OCI-LY3 (cell line): ENCODE results near the gene CMTR1.

Source experiments
- H2AFZ ChIP-seq: fragments of 200-600, 300-600 bp; shearing (Covaris generic); 2 replicates; pipeline ENCODE4 v1.6.0; 2014; ENCODE audit warnings: antibody characterized with exemption, low read depth, low read length
- H3K27ac ChIP-seq: fragments of 200-600, 300-600 bp; sonication (generic); 2 replicates; pipeline ENCODE4 v1.5.1; 2014; ENCODE audit warnings: mild to moderate bottlenecking, low read length, moderate library complexity, mixed read lengths
- H3K27me3 ChIP-seq: fragments of 200-600, 300-600 bp; sonication (generic); 2 replicates; pipeline ENCODE4 v1.6.1; 2014; ENCODE audit warnings: low read depth, low read length, mixed read lengths
- H3K36me3 ChIP-seq: fragments of 200-600, 300-600 bp; sonication (generic); replicated peaks from 2 replicates; pipeline ENCODE3; 2014; ENCODE audit warnings: low read depth, low read length, mixed read lengths
- H3K4me1 ChIP-seq: fragments of 300-600, 200-600 bp; sonication (generic); 2 replicates; pipeline ENCODE4 v1.6.1; 2014; ENCODE audit warnings: low read length, mixed read lengths
- H3K4me2 ChIP-seq: fragments of 200-600, 300-600 bp; sonication (generic); 2 replicates; pipeline ENCODE4 v1.6.1; 2014; ENCODE audit warnings: low read length, mixed read lengths
- H3K4me3 ChIP-seq: fragments of 300-600, 200-600 bp; sonication (generic); 2 replicates; pipeline ENCODE4 v1.5.1; 2014; ENCODE audit warnings: antibody characterized with exemption, mild to moderate bottlenecking, low read length, moderate library complexity
- H3K79me2 ChIP-seq: fragments of 300-600, 200-600 bp; shearing (Covaris generic); 2 replicates; pipeline ENCODE4 v1.6.1; 2014; ENCODE audit warnings: mild to moderate bottlenecking, low read length, mixed read lengths
- H3K9ac ChIP-seq: fragments of 300-600, 200-600 bp; shearing (Covaris generic); 2 replicates; pipeline ENCODE4 v1.6.0; 2014; ENCODE audit warnings: mild to moderate bottlenecking, low read length, moderate library complexity
- H3K9me3 ChIP-seq: fragments of 200-600, 300-600 bp; shearing (Covaris generic); 2 replicates; pipeline ENCODE4 v1.6.1; 2014; ENCODE audit warnings: low read length, mixed read lengths; ENCODE audit not compliant: insufficient read depth
- H4K20me1 ChIP-seq: fragments of 200-600, 300-600 bp; sonication (generic); 2 replicates; pipeline ENCODE4 v1.6.1; 2016; ENCODE audit warnings: low read length, mixed read lengths; ENCODE audit not compliant: insufficient read depth
- EZH2phosphoT487 ChIP-seq: fragments of 200-600 bp; shearing (Covaris generic); IDR thresholded peaks from 2 replicates; pipeline ENCODE4 v1.6.1; 2018; ENCODE audit warnings: antibody characterized with exemption, mixed run types, low read depth
- TF ChIP-seq, protein P1 (sequence below): fragments of 200-600, 300-600 bp; sonication (generic); IDR thresholded peaks from 2 replicates; pipeline ENCODE4 v1.5.1; 2014; ENCODE audit warnings: antibody characterized with exemption, low read length, low read depth

The CMTR1 gene

DNA sequence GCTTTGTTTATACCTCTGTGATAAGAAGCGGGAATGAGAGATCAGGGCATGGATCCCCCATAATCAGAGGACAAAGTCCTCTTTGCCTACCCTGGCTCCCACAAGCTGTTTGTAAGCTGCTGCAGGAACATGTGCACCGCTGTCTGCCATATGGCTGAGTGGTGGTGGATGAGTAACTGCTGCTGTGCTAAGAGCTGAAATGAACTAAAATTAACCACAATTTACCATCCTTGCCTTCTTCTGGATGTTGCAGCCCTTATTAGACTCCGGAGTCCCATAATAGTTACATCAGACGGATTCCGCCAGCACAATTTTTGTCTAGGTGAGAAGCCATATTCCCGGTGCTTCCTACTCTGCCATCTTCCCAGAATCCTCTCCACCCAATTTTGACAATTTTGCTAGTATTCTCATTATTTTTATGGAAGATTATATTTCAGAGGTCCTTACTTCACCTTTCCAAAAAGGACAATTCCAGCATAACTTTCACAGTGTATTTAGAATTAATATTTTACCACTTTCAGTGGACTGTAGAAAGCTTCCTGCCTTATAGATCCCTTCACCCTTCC lies 6.0 kb upstream of the CMTR1 start:
- H3K4me1 ChIP-seq, result peaks cover under 1% of the 10 kb centered on the region
- no peaks in the 10 kb centered on the region for H3K79me2 ChIP-seq
- no peak overlapping the region for H3K9ac ChIP-seq
- no peaks in the 10 kb centered on the region for H4K20me1 ChIP-seq
- H3K27me3 ChIP-seq, result no peaks in the 10 kb centered on the region
- H3K9me3 ChIP-seq, result no peaks in the 10 kb centered on the region
- no peak overlapping the region for H3K4me2 ChIP-seq
- H3K27ac ChIP-seq, result no peak overlapping the region
- no peaks in the 10 kb centered on the region for H3K36me3 ChIP-seq
- H2AFZ ChIP-seq, result no peak overlapping the region; the same call in 1 of the 2 replicates
- no peak overlapping the region for H3K4me3 ChIP-seq
- TF ChIP-seq EZH2phosphoT487, result no peak
- TF ChIP-seq, protein P1, sequence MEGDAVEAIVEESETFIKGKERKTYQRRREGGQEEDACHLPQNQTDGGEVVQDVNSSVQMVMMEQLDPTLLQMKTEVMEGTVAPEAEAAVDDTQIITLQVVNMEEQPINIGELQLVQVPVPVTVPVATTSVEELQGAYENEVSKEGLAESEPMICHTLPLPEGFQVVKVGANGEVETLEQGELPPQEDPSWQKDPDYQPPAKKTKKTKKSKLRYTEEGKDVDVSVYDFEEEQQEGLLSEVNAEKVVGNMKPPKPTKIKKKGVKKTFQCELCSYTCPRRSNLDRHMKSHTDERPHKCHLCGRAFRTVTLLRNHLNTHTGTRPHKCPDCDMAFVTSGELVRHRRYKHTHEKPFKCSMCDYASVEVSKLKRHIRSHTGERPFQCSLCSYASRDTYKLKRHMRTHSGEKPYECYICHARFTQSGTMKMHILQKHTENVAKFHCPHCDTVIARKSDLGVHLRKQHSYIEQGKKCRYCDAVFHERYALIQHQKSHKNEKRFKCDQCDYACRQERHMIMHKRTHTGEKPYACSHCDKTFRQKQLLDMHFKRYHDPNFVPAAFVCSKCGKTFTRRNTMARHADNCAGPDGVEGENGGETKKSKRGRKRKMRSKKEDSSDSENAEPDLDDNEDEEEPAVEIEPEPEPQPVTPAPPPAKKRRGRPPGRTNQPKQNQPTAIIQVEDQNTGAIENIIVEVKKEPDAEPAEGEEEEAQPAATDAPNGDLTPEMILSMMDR, result no peak

DNA sequence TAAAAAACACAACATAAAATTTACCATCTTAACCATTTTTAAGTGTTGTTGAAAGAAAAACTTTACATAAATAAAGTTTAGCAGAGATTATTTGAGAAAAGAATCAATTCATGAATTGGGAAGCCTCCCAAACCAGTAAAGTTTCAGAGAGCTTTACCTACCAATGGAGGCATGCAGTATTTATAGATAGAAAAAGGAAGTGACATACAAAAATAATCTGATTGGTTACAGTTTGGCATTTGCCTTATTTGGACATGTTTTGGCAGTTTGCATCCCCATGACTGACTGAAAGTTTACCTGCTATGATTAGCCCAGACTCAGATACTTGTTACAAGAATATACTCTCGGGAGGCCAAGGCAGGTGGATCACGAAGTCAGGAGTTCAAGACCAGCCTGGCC lies 3.7 kb upstream of the CMTR1 start:
- H3K27ac ChIP-seq, result no peak overlapping the region
- no peak for TF ChIP-seq EZH2phosphoT487
- TF ChIP-seq, protein P1, result no peak
- H3K27me3 ChIP-seq, result no peaks in the 10 kb centered on the region
- peaks cover 12% of the 10 kb centered on the region for H3K79me2 ChIP-seq
- H2AFZ ChIP-seq, result no peak overlapping the region
- no peak overlapping the region for H3K4me3 ChIP-seq
- no peak overlapping the region for H3K9ac ChIP-seq
- H3K4me1 ChIP-seq, result peaks cover 7% of the 10 kb centered on the region
- no peaks in the 10 kb centered on the region for H3K36me3 ChIP-seq
- no peak overlapping the region for H3K4me2 ChIP-seq
- no peaks in the 10 kb centered on the region for H4K20me1 ChIP-seq
- no peaks in the 10 kb centered on the region for H3K9me3 ChIP-seq

DNA sequence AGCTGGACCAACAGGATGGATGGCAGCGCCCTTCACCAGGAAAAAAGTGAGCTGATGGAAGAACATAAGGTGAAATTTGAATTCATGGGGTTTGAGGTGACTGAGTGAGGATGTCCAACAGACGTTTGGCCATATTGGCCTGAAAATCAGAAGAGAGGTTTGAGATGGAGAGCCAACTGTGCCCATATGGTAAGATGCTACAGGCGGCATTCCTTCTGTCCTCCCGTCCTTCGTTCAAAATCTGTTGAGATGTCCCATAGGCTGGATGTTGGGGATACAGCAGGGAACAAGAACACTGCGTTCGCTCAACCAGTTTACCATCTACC lies 468 bp upstream of the CMTR1 start:
- Histone ChIP-seq H3K27me3 (no peaks in the 10 kb centered on the region), H2AFZ (peak overlapping the region; percentile 96), H3K9me3 (no peaks in the 10 kb centered on the region), H3K79me2 (peaks cover 34% of the 10 kb centered on the region), H3K36me3 (peaks cover 16% of the 10 kb centered on the region), H3K4me1 (peaks cover 21% of the 10 kb centered on the region), H3K4me3 (peak overlapping the region; percentile 91), H4K20me1 (no peaks in the 10 kb centered on the region; the same call in 1 of the 2 replicates), H3K9ac (peak overlapping the region; percentile 91), H3K4me2 (peak overlapping the region; percentile 91), H3K27ac (peak overlapping the region; percentile 89)
- TF ChIP-seq EZH2phosphoT487, result no peak
- TF ChIP-seq, protein P1, result no peak

DNA sequence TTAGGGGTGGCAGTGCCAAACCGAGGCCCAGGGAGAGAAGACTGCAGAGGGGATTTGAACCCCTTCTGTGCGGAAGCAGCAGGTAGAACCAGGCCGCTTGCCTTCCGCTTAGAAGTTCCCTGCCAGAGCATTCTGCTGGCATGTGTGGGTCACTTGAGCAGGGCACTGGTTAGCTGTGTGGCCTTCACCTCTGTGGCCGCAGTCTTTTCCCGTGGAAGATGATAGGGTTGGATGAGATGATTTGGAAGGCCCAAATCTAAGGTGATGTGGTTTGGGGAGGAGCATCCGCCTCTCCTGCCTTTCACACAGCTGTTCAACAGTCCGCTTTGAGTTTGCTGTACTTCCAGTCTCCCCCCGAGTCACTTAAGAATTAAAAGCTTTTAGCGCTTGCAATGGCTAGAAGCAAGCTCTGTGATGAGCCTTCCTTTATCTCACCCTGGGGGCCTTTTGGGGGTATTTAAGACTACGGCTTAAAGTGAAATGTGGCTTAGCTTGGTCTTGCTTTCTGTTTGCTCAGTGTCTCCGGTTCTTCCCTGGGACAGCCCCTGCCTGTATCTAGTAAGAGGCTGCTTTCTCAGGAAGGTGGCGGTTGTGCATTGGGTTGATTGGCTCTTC lies 743 bp downstream of the CMTR1 start:
- no peaks in the 10 kb centered on the region; the same call in 1 of the 2 replicates for H4K20me1 ChIP-seq
- H3K27ac ChIP-seq, result peak overlapping the region; percentile 89
- peak overlapping the region; percentile 48 for H2AFZ ChIP-seq

More for the DNA sequence above, 743 bp downstream of the CMTR1 start:
- Histone ChIP-seq H3K4me1 (peaks cover 21% of the 10 kb centered on the region), H3K27me3 (no peaks in the 10 kb centered on the region), H3K4me2 (peak overlapping the region; percentile 69), H3K36me3 (peaks cover 24% of the 10 kb centered on the region), H3K79me2 (peaks cover 34% of the 10 kb centered on the region), H3K9me3 (no peaks in the 10 kb centered on the region), H3K4me3 (peak overlapping the region; percentile 91), H3K9ac (peak overlapping the region; percentile 91)
- TF ChIP-seq, protein P1, result no peak
- TF ChIP-seq EZH2phosphoT487, result no peak
